Astrocyte of the spinal cord (primary cell): ENCODE measurements around the gene ACOX3.
"Not testable (repeated sequence)": the region's sequence is repeated elsewhere in the genome, so short reads cannot be mapped to it uniquely, and the experiment has no call there.

ENCODE experiments used
- DNase-seq: peaks from one replicate; pipeline ENCODE4 v3.0.0; 2011; ENCODE audit warnings: low read depth, low spot score
- H3K4me3 ChIP-seq: 2 replicates; pipeline ENCODE4 v1.5.1; 2011; ENCODE audit warnings: low read depth, mild to moderate bottlenecking, low read length, moderate library complexity
- CTCF ChIP-seq: IDR thresholded peaks from 2 replicates; pipeline ENCODE4 v1.5.1; 2012; ENCODE audit warnings: low read depth, mild to moderate bottlenecking, low read length, inconsistent platforms
- in situ Hi-C: cut with HindIII; loops from 2 replicates; pipeline ENCODE4 v1.10.0; 2017; ENCODE audit warnings: low sequenced_read_pairs

ACOX3 gene

DNA sequence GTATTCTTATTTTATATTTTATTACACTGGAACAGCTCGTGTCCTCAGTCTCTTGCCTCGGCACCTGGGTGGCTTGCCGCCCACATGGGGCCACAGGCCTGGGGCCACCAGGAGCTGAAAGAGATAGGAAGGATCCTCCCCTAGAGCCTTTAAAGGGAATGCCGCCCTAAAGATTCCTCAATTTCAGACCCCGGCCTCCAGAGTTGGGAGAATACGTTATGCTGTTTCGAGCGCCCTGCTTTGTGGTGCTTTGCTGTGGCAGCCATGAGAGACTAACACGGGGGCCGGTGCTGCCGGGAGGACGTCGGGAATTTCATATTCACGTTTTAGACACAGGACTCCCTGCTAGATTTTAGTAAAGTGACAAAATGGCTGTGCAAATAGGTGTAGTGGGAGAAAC, 33.2 kb downstream of the ACOX3 start:
- DNase-seq: no peak
- in situ Hi-C loops: no loop called here
- TF ChIP-seq CTCF: no peak

DNA sequence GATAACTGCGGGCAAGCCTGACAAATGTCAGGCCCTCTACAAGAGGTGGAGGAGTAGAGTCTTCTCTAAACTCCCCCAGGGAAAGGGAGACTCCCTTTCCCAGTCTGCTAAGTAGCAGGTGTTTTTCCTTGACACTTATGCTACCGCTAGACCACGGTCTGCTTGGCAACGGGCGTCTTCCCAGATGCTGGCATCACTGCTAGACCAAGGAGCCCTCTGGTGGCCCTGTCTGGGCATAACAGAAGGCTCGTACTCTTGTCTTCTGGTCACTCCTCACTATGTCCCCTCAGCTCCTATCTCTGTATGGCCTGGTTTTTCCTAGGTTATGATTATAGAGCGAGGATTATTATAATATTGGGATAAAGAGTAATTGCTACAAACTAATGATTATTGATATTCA, 33.6 kb downstream of the ACOX3 start:
- in situ Hi-C loops, H3K4me3 ChIP-seq: not testable (repeated sequence)
- peak; percentile 40 for TF ChIP-seq CTCF
- peak; percentile 26 for DNase-seq

More for the DNA sequence above, 33.2 kb downstream of the ACOX3 start:
- no peak overlapping the region for H3K4me3 ChIP-seq

- H3K4me3 ChIP-seq: no peak overlapping the region
- in situ Hi-C loops: no loop called here
- no peak for TF ChIP-seq CTCF
- no peak for DNase-seq
Measured at GRCh38 chr4:8405516-8405875, 35.0 kb downstream of the ACOX3 start.

DNA sequence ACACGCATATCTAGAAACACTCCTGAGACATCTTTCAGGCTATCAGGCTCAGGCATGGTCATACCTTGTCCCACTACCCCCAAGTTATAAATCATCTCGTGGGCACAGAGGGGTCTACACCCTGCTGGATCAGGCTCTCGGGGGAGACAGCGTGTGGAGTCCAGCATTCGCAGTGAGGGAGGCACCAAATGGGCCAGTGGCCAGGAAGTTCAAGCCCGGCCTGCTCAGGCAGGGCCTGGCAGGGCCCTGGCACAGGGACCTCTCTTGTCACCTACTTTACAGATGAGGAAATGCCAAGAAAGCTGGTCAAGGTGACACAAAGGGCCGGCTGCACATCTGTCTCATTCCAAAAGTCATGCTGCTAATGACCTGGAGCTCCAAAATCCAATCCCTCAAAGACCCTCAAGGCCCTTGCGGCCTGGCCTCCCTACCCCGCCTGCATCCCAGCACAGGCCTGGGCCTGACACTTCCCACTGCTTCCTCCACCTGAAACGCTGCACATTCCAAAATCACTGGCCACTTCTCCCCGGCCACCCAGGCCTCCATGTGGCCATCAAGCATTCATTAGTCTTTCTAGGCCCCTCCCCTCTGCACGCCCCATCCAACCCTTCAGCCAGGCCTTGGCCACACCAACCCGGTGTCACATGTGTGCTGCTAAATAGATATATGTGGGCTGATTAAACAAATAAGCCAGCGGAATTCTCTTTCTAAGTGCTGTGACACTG, 35.6 kb downstream of the ACOX3 start:
- TF ChIP-seq CTCF: no peak

GRCh38 chr4:8403976-8404375, 36.5 kb downstream of the ACOX3 start:
- no peak overlapping the region for H3K4me3 ChIP-seq
- in situ Hi-C loops: no loop called here
- no peak for DNase-seq
- no peak for TF ChIP-seq CTCF

More for the DNA sequence above, 35.6 kb downstream of the ACOX3 start:
- no peak for DNase-seq
- H3K4me3 ChIP-seq: no peak overlapping the region
- in situ Hi-C loops: no loop called here

- peak; percentile 94 for TF ChIP-seq CTCF
- no peak overlapping the region for H3K4me3 ChIP-seq
- in situ Hi-C loops: no loop called here
- peak; percentile 74 for DNase-seq
Measured at GRCh38 chr4:8403173-8403753, 37.3 kb downstream of the ACOX3 start.
